ENCODE results near the gene C10orf90. TPM values are rescaled to one million over a fixed set of nuclear protein-coding genes. Genes with fewer than 3 reads are reported as not detected.

C10orf90 gene
- total RNA-seq, 1 experiment from 2014 or later, result 0.67 TPM

GRCh38 chr10:126561921-126562680, 108.4 kb downstream of the C10orf90 start:
- Histone ChIP-seq H3K4me3 (ENCODE audit: low read depth in 2 of 2, low read length in 2 of 2) (no peak overlapping the region), H3K36me3 (ENCODE audit: control insufficient read depth, insufficient read depth, low read length) (no peaks in the 10 kb centered on the region), H3K4me1 (ENCODE audit: control insufficient read depth, insufficient read depth, low read length) (no peaks in the 10 kb centered on the region), H3K9me3 (ENCODE audit: control insufficient read depth, insufficient read depth, low read depth, low read length) (no peaks in the 10 kb centered on the region), H3K27ac (ENCODE audit: low read length) (no peak overlapping the region), H3K27me3 (ENCODE audit: control insufficient read depth, insufficient read depth, low read length) (no peaks in the 10 kb centered on the region)
- CTCF ChIA-PET, result no interaction called here
- POLR2A ChIA-PET, result no interaction called here
- in situ Hi-C loops (cut with HindIII; ENCODE audit: low pct_unique_long_range_greater_than_20kb, low sequenced_read_pairs) (no loop called here), intact Hi-C loops (cut with micrococcal nuclease; ENCODE audit: unreplicated experiment) (no loop called here)
- no TSS peak for BruUV-seq (replicated peaks)
- no peak for ATAC-seq
- no peak for DNase-seq (ENCODE audit: low read depth, low spot score)
- TF ChIP-seq TCF7L2 (IDR thresholded peaks at IDR 0.05; ENCODE audit: low read depth, low read length), result no peak
- TF ChIP-seq CTCF (IDR thresholded peaks at IDR 0.05), result no peak
- TF ChIP-seq SIN3A (IDR thresholded peaks at IDR 0.05; ENCODE audit: borderline replicate concordance, insufficient read depth, low read depth, low read length), result no peak
- TF ChIP-seq POLR2AphosphoS5 (IDR thresholded peaks at IDR 0.05; ENCODE audit: low read depth, low read length), result no peak
- no peak for TF ChIP-seq REST (IDR thresholded peaks at IDR 0.05; ENCODE audit: insufficient read depth in 1 of 2, low read depth in 2 of 2, low read length in 1 of 2)

GRCh38 chr10:126561294-126561920, 109.1 kb downstream of the C10orf90 start:
- BruUV-seq (replicated peaks), result no TSS peak
- POLR2A ChIA-PET, result no interaction called here
- Histone ChIP-seq H3K27ac (ENCODE audit: low read length) (no peak overlapping the region), H3K4me1 (ENCODE audit: control insufficient read depth, insufficient read depth, low read length) (no peaks in the 10 kb centered on the region), H3K4me3 (ENCODE audit: low read depth in 2 of 2, low read length in 2 of 2) (no peak overlapping the region), H3K27me3 (ENCODE audit: control insufficient read depth, insufficient read depth, low read length) (no peaks in the 10 kb centered on the region), H3K36me3 (ENCODE audit: control insufficient read depth, insufficient read depth, low read length) (no peaks in the 10 kb centered on the region), H3K9me3 (ENCODE audit: control insufficient read depth, insufficient read depth, low read depth, low read length) (no peaks in the 10 kb centered on the region)
- TF ChIP-seq POLR2AphosphoS5 (IDR thresholded peaks at IDR 0.05; ENCODE audit: low read depth, low read length) (no peak), SIN3A (IDR thresholded peaks at IDR 0.05; ENCODE audit: borderline replicate concordance, insufficient read depth, low read depth, low read length) (no peak), CTCF (IDR thresholded peaks at IDR 0.05) (no peak), TCF7L2 (IDR thresholded peaks at IDR 0.05; ENCODE audit: low read depth, low read length) (no peak), REST (IDR thresholded peaks at IDR 0.05; ENCODE audit: insufficient read depth in 1 of 2, low read depth in 2 of 2, low read length in 1 of 2) (no peak)
- intact Hi-C loops (cut with micrococcal nuclease; ENCODE audit: unreplicated experiment) (no loop called here), in situ Hi-C loops (cut with HindIII; ENCODE audit: low pct_unique_long_range_greater_than_20kb, low sequenced_read_pairs) (no loop called here)
- DNase-seq (ENCODE audit: low read depth, low spot score) (no peak), ATAC-seq (no peak; the same call in 1 of the 2 replicates)
- CTCF ChIA-PET, result no interaction called here
